ENCODE data around the gene LINGO1.

Gene LINGO1

GRCh38 chr15:77632534-77633133 lies at the start of gene LINGO1:
Gene LINGO1, minus strand, starts transcription at chr15:77632912. Its CDS starts 597 bp downstream, at chr15:77632315.
- peaks cover 46 to 47% of the 10 kb centered on the region in 2 donors for H3K27me3 ChIP-seq (ENCODE audit: control insufficient read depth in 1 of 2, insufficient read depth in 2 of 2, low read length in 2 of 2)
- no peak within 1 kb of the TSS for H3K27ac ChIP-seq (ENCODE audit: low read length)
- H3K4me1 ChIP-seq (ENCODE audit: control insufficient read depth, insufficient read depth, low read length) = peaks cover 22% of the 10 kb centered on the region
- H3K36me3 ChIP-seq (ENCODE audit: control insufficient read depth in 2 of 2, insufficient read depth in 2 of 2, low read length in 2 of 2) = no peaks in the 10 kb centered on the region
- H3K9me3 ChIP-seq (ENCODE audit: control insufficient read depth in 2 of 2, low read length in 2 of 2) = no peaks in the 10 kb centered on the region
- peak within 1 kb of the TSS; percentile 72 to 80 for H3K4me3 ChIP-seq (ENCODE audit: low read length in 2 of 2)
- peak within 1 kb of the TSS in 1 of 2 donors; percentile 44 for H3K9ac ChIP-seq (ENCODE audit: low read length in 2 of 2)

DNA sequence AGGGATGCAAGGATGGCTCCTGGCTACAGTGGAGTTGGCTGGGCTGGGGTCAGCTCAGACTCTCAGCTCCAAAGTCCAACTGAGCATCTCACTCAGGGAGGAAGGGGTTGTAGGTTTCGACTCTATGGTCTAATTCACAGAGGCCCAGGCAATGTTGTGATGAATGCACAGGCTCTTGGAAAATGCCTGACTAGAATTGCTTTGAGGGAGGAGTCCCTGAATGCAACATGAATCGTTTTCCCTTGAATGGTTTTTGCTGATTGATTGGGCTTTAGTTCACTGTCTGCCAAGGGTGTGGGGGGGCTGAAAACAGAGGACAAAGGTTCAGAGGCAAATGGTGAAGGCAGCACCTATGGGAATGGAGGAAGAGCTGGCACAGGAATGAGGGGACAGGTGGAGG lies 48.6 kb upstream of the LINGO1 start:
- Histone ChIP-seq H3K36me3 (ENCODE audit: control insufficient read depth in 2 of 2, insufficient read depth in 2 of 2, low read length in 2 of 2) (no peaks in the 10 kb centered on the region), H3K27me3 (ENCODE audit: control insufficient read depth in 1 of 2, insufficient read depth in 2 of 2, low read length in 2 of 2) (peaks cover 0 to 11% of the 10 kb centered on the region in 2 donors), H3K9ac (ENCODE audit: low read length in 2 of 2) (no peak overlapping the region), H3K4me1 (ENCODE audit: control insufficient read depth, insufficient read depth, low read length) (no peaks in the 10 kb centered on the region), H3K27ac (ENCODE audit: low read length) (no peak overlapping the region), H3K9me3 (ENCODE audit: control insufficient read depth in 2 of 2, low read length in 2 of 2) (peaks cover 0 to 7% of the 10 kb centered on the region in 2 donors), H3K4me3 (ENCODE audit: low read length in 2 of 2) (no peak overlapping the region)

- no peaks in the 10 kb centered on the region for H3K4me1 ChIP-seq (ENCODE audit: control insufficient read depth, insufficient read depth, low read length)
- peaks cover under 1 to 17% of the 10 kb centered on the region in 2 donors for H3K27me3 ChIP-seq (ENCODE audit: control insufficient read depth in 1 of 2, insufficient read depth in 2 of 2, low read length in 2 of 2)
- H3K27ac ChIP-seq (ENCODE audit: low read length) = no peak overlapping the region
- H3K4me3 ChIP-seq (ENCODE audit: low read length in 2 of 2) = no peak overlapping the region
- H3K9me3 ChIP-seq (ENCODE audit: control insufficient read depth in 2 of 2, low read length in 2 of 2) = peaks cover 0 to 7% of the 10 kb centered on the region in 2 donors
- no peak overlapping the region for H3K9ac ChIP-seq (ENCODE audit: low read length in 2 of 2)
- no peaks in the 10 kb centered on the region for H3K36me3 ChIP-seq (ENCODE audit: control insufficient read depth in 2 of 2, insufficient read depth in 2 of 2, low read length in 2 of 2)
Measured at GRCh38 chr15:77676569-77677375, 44.1 kb upstream of the LINGO1 start.

- H3K4me3 ChIP-seq (ENCODE audit: low read length in 2 of 2) = no peak overlapping the region
- no peak overlapping the region for H3K27ac ChIP-seq (ENCODE audit: low read length)
- no peaks in the 10 kb centered on the region for H3K36me3 ChIP-seq (ENCODE audit: control insufficient read depth in 2 of 2, insufficient read depth in 2 of 2, low read length in 2 of 2)
- H3K4me1 ChIP-seq (ENCODE audit: control insufficient read depth, insufficient read depth, low read length) = no peaks in the 10 kb centered on the region
- peaks cover 0 to 7% of the 10 kb centered on the region in 2 donors for H3K9me3 ChIP-seq (ENCODE audit: control insufficient read depth in 2 of 2, low read length in 2 of 2)
- no peak overlapping the region for H3K9ac ChIP-seq (ENCODE audit: low read length in 2 of 2)
- H3K27me3 ChIP-seq (ENCODE audit: control insufficient read depth in 1 of 2, insufficient read depth in 2 of 2, low read length in 2 of 2) = peaks cover 8 to 20% of the 10 kb centered on the region in 2 donors
Measured at GRCh38 chr15:77675806-77676415, 43.2 kb upstream of the LINGO1 start.

GRCh38 chr15:77674327-77674726 lies 41.6 kb upstream of the LINGO1 start:
- Histone ChIP-seq H3K4me1 (ENCODE audit: control insufficient read depth, insufficient read depth, low read length) (no peaks in the 10 kb centered on the region), H3K4me3 (ENCODE audit: low read length in 2 of 2) (no peak overlapping the region), H3K27ac (ENCODE audit: low read length) (no peak overlapping the region), H3K27me3 (ENCODE audit: control insufficient read depth in 1 of 2, insufficient read depth in 2 of 2, low read length in 2 of 2) (peaks cover 14 to 27% of the 10 kb centered on the region in 2 donors), H3K9me3 (ENCODE audit: control insufficient read depth in 2 of 2, low read length in 2 of 2) (peaks cover 0 to 7% of the 10 kb centered on the region in 2 donors), H3K36me3 (ENCODE audit: control insufficient read depth in 2 of 2, insufficient read depth in 2 of 2, low read length in 2 of 2) (no peaks in the 10 kb centered on the region), H3K9ac (ENCODE audit: low read length in 2 of 2) (no peak overlapping the region)

GRCh38 chr15:77673866-77674265 lies 41.2 kb upstream of the LINGO1 start:
- H3K9me3 ChIP-seq (ENCODE audit: control insufficient read depth in 2 of 2, low read length in 2 of 2) = peaks cover 0 to 7% of the 10 kb centered on the region in 2 donors
- no peaks in the 10 kb centered on the region for H3K4me1 ChIP-seq (ENCODE audit: control insufficient read depth, insufficient read depth, low read length)
- H3K9ac ChIP-seq (ENCODE audit: low read length in 2 of 2) = no peak overlapping the region
- H3K36me3 ChIP-seq (ENCODE audit: control insufficient read depth in 2 of 2, insufficient read depth in 2 of 2, low read length in 2 of 2) = no peaks in the 10 kb centered on the region
- no peak overlapping the region for H3K4me3 ChIP-seq (ENCODE audit: low read length in 2 of 2)
- peaks cover 14 to 31% of the 10 kb centered on the region in 2 donors for H3K27me3 ChIP-seq (ENCODE audit: control insufficient read depth in 1 of 2, insufficient read depth in 2 of 2, low read length in 2 of 2)
- H3K27ac ChIP-seq (ENCODE audit: low read length) = no peak overlapping the region

DNA sequence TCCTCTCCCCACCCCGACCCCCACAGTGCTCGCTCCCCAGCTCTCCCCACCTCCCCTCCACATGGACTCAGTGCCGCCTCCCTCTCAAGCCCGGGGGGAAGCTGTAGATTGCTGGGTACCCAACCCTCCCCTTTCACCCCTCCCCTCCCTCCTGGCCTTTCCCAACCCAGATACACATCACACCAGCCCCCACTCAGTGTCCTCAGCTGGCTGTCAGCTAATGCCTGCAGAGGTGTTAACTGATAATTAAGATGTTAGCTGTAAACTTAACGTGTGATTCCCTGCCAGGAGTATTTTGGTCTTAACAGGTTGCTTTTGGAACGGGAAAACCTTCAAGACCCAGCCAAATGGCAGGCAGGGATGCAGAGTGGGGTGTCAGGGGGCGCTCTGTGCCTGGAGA lies 39.4 kb upstream of the LINGO1 start:
- H3K4me1 ChIP-seq (ENCODE audit: control insufficient read depth, insufficient read depth, low read length) = no peaks in the 10 kb centered on the region
- peaks cover 0 to 7% of the 10 kb centered on the region in 2 donors for H3K9me3 ChIP-seq (ENCODE audit: control insufficient read depth in 2 of 2, low read length in 2 of 2)
- H3K9ac ChIP-seq (ENCODE audit: low read length in 2 of 2) = no peak overlapping the region
- H3K36me3 ChIP-seq (ENCODE audit: control insufficient read depth in 2 of 2, insufficient read depth in 2 of 2, low read length in 2 of 2) = no peaks in the 10 kb centered on the region
- no peak overlapping the region for H3K4me3 ChIP-seq (ENCODE audit: low read length in 2 of 2)
- H3K27me3 ChIP-seq (ENCODE audit: control insufficient read depth in 1 of 2, insufficient read depth in 2 of 2, low read length in 2 of 2) = peaks cover 19 to 33% of the 10 kb centered on the region in 2 donors
- no peak overlapping the region for H3K27ac ChIP-seq (ENCODE audit: low read length)

DNA sequence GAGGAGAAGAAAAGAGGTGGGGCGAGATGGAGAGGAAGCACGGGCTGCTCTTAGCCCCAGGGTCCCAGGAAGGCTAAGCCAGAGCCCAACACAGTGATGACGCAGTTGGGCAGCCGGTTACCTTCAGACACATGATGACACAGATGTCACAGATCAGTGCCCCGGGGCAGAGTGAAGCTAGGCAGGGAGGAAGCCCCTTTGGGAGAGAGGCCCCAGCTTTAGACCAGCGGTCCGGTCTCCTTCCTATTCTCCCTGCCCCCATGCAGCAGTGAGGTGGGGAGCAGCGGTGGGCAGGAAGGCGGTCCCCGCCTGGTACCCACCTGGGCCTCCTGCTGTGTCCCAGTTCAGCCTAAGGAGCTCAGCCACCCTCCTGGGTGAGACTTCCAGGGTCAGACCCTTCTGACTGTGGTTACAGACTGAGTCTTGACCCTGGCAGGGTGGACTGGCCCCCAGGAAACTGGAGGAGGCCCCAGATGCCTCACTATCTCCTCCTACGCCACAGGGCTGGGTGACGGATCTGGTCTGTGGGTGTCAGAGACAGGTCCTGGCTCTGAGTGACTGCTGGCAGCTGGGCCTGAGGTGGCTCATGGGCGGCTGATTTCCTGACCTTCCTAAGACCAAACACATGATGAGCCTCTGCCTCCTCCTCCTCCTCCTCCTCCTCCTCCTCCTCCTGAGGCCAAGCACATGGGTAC lies 38.8 kb upstream of the LINGO1 start:
- Histone ChIP-seq H3K4me3 (ENCODE audit: low read length in 2 of 2) (no peak overlapping the region), H3K27ac (ENCODE audit: low read length) (no peak overlapping the region), H3K9me3 (ENCODE audit: control insufficient read depth in 2 of 2, low read length in 2 of 2) (peaks cover 0 to 7% of the 10 kb centered on the region in 2 donors), H3K9ac (ENCODE audit: low read length in 2 of 2) (no peak overlapping the region), H3K27me3 (ENCODE audit: control insufficient read depth in 1 of 2, insufficient read depth in 2 of 2, low read length in 2 of 2) (peaks cover 19 to 35% of the 10 kb centered on the region in 2 donors), H3K4me1 (ENCODE audit: control insufficient read depth, insufficient read depth, low read length) (no peaks in the 10 kb centered on the region), H3K36me3 (ENCODE audit: control insufficient read depth in 2 of 2, insufficient read depth in 2 of 2, low read length in 2 of 2) (no peaks in the 10 kb centered on the region)

DNA sequence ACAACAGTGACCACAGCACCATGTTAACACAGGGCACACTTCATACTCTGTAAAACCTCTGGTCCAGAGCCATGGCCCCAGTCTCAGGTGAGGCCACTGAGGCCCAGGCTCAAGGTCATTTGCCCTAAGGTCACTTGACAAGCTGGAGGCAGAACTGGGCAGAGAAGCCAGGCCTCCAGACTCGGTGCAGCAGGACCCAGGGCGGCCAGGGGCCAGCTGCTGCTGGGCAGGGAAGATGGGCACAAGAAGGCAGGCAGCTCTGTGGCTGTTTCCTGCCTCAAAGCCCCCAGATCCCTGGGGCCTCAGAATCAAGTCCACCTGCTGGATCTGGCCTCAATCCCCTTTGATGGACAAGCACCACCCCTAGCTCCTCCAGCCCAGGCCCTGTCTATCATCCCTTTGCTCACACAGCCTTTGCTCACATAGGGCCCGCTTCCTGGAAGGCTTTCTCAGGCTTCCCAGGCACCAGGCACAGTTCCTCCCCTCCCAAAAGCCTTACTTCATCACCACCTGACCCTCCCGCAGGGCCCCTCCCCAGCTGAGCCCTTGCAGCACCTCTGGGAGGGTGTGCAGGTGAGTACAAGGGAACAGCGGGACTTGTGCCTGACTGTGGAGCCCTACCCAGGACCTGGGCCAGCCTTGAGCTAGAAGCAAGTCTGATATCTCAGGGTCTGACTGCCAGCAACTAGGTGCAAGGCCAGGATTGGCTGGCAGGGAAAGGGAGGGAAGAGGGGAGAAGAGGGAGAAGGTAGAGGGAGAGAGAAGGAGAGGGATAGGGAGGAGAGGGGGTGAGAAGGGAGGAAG lies 38.0 kb upstream of the LINGO1 start:
- no peaks in the 10 kb centered on the region for H3K4me1 ChIP-seq (ENCODE audit: control insufficient read depth, insufficient read depth, low read length)
- no peak overlapping the region for H3K27ac ChIP-seq (ENCODE audit: low read length)
- H3K36me3 ChIP-seq (ENCODE audit: control insufficient read depth in 2 of 2, insufficient read depth in 2 of 2, low read length in 2 of 2) = no peaks in the 10 kb centered on the region
- peaks cover 19 to 35% of the 10 kb centered on the region in 2 donors for H3K27me3 ChIP-seq (ENCODE audit: control insufficient read depth in 1 of 2, insufficient read depth in 2 of 2, low read length in 2 of 2)
- H3K9ac ChIP-seq (ENCODE audit: low read length in 2 of 2) = no peak overlapping the region
- H3K9me3 ChIP-seq (ENCODE audit: control insufficient read depth in 2 of 2, low read length in 2 of 2) = peaks cover 0 to 7% of the 10 kb centered on the region in 2 donors
- H3K4me3 ChIP-seq (ENCODE audit: low read length in 2 of 2) = no peak overlapping the region

GRCh38 chr15:77669896-77670295 lies 37.2 kb upstream of the LINGO1 start:
- H3K4me1 ChIP-seq (ENCODE audit: control insufficient read depth, insufficient read depth, low read length) = no peaks in the 10 kb centered on the region
- H3K4me3 ChIP-seq (ENCODE audit: low read length in 2 of 2) = no peak overlapping the region
- H3K9me3 ChIP-seq (ENCODE audit: control insufficient read depth in 2 of 2, low read length in 2 of 2) = peaks cover 0 to 7% of the 10 kb centered on the region in 2 donors
- H3K27ac ChIP-seq (ENCODE audit: low read length) = no peak overlapping the region
- H3K27me3 ChIP-seq (ENCODE audit: control insufficient read depth in 1 of 2, insufficient read depth in 2 of 2, low read length in 2 of 2) = peaks cover 19 to 41% of the 10 kb centered on the region in 2 donors
- H3K9ac ChIP-seq (ENCODE audit: low read length in 2 of 2) = no peak overlapping the region
- no peaks in the 10 kb centered on the region for H3K36me3 ChIP-seq (ENCODE audit: control insufficient read depth in 2 of 2, insufficient read depth in 2 of 2, low read length in 2 of 2)

Measured in stomach smooth muscle (tissue), 2 donors.